GM12873 (cell line): ENCODE measurements around the gene CCL1.

Source experiments
- TF ChIP-seq, protein P1 (sequence below): IDR thresholded peaks from 2 replicates; pipeline ENCODE4 v1.5.1; 2012; ENCODE audit warnings: low read depth, mild to moderate bottlenecking, moderate library complexity, low read length, control low read depth; ENCODE audit not compliant: insufficient read depth; ENCODE audit errors: missing control alignments

CCL1 gene

DNA sequence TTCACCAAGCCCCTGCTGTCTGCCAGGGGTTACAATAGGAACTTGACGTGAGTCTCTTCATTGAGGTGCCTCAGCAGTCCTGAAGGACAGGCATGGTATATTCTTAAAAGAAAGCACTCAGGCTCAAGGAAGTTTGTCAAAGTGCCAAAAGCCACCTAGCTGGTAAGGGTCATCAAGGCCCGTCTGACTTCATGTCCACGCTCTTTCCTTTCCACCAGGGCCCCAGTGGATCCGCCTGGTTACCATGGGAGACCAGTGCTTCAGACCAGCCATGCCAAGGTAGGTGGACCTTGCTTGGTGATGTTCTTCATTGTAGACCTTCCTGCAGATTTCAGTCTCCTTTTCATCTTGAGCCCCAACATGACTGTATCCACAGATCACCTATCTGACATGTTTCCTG, 27.6 kb upstream of the CCL1 start:
- TF ChIP-seq, protein P1, sequence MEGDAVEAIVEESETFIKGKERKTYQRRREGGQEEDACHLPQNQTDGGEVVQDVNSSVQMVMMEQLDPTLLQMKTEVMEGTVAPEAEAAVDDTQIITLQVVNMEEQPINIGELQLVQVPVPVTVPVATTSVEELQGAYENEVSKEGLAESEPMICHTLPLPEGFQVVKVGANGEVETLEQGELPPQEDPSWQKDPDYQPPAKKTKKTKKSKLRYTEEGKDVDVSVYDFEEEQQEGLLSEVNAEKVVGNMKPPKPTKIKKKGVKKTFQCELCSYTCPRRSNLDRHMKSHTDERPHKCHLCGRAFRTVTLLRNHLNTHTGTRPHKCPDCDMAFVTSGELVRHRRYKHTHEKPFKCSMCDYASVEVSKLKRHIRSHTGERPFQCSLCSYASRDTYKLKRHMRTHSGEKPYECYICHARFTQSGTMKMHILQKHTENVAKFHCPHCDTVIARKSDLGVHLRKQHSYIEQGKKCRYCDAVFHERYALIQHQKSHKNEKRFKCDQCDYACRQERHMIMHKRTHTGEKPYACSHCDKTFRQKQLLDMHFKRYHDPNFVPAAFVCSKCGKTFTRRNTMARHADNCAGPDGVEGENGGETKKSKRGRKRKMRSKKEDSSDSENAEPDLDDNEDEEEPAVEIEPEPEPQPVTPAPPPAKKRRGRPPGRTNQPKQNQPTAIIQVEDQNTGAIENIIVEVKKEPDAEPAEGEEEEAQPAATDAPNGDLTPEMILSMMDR = no peak

DNA sequence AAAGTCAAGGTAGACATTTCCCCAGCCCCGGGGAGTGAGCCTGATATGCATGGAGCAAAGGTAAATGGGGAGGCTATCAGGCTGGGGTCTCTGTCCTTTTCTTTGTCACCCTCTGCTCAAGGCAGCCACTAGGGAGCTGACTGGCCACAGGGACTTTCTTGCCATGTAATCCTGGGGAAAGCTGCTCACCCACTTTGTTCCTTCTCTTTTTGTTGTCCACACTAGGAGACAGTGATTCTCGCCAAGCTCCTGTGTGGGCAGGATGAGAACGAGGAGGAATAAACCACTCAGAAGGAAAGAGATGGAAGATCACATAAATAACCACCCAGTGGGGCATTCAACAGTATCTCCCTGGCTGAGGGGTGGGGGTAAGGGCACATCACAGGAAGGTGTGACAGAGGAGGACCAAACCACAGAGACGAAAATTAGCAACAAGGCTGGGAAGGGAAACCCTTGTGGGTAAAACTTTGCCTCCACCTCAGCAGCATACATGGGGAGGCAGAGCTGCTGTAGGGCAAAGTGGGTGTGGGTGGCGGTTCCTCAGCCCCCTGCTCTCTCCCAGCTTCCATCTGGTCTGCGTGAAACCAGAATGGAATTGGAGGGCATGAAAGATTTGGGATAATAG, 26.2 kb upstream of the CCL1 start:
- TF ChIP-seq, protein P1 = no peak

DNA sequence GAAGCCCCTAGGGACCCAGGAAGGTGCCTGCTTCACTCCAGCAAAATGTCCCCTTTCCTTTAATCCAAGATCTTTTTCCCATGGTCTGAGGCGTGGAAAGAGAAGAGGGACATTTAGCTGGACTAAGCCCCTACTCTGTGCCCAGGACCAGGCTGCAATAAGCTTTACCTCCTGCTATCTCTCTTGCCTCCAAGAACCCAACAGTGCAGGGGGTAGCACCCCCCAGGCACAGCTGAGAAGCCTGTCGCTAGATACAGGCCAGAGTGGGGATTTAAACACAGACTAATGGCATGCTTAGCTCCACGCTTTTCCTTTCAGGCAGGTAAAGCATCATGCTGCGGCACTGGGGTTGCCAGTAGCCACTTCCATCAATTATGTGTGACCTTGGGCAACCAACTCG, 24.5 kb upstream of the CCL1 start:
- TF ChIP-seq, protein P1 = no peak

DNA sequence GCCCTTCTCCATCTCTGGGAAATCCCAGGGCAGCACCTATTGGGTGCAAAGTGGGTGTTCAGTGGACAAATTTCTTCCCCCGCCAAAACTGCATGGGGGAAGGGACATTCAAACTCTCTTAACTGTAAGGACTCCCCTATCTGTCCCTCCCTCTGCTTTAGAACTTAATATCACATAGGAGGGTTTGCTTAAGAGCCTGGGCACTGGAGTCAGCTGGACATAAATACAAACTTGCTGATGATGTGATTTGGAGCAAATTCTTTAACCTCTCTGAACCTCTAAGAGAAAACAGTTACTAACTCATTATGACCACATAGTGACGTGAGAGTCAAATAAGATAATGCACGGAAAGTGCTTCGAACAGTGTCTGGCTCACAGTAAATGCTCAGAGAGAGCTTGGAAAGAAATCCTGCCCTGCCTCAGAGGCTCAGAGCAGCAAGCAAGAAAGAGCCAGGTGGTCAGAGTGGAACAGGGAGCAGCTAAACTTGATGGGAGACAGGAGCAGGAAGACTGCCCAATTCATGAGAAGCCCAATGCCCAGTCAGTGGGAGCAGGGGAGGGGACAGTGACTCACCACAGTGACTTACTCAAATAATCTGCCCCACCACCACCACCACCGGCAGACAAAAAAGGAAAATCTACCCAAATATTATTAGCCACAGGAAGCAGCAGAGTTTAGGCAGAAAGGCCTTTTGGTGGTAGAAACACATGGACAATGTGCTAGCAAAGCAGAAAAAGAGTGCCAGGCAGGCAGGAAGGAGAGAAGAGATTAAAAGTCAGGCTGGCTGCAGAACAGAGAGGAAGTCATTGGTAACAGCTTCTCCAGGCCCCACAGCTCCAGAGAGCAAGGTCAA, 23.9 kb upstream of the CCL1 start:
- TF ChIP-seq, protein P1 = no peak

DNA sequence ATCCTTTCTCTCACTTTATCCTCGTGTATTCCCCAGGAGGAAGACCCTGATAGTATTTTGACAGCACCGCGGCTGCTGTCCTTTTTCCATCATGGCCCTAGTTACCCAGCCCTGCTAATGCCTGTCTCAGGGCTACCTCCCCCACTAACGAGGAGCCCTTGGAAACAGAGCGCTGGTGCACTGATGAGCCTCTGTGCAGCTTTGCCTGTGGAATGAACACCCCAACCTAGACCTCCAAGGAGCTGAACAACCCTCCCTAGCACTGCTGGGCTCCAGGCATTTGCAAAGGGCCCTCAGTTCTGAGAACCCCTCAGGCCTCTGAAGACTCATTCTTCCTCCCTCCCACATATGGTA, 23.3 kb upstream of the CCL1 start:
- TF ChIP-seq, protein P1 = no peak

DNA sequence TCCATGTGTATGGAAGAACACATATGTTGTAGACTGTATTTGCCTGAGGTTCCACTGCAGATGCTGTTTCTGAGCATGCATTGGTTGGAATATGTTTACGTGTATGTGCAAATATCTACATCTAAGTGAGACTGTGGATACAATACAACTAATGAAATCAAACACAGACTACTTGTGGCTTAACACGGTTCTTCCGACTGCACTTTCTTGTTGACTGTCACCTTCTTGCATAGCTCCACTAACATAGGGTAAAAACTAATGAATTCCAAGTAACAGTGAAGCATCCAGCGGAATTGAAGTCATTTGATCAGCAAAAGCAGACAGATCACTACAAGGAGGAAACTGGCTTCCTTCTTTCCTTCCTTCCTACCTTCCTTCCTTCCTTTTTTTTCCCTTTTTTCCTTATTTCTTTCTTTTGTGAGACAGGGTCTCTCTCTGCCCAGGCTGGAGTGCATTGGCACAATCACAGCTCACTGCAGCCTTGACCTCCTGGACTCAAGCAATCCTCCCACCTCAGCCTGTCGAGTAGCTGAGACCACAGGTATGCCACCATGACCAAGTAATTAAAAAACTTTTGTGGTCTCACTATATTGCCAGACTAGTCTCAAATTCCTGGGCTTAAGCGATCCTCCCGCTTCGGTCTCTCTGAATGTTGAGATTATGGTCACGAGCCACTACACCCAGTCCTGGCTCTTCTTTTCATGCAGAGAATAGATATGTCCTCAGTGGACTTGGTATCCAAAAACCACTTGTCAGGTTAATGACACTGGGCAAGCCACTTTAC, 22.0 kb upstream of the CCL1 start:
- TF ChIP-seq, protein P1 = no peak

DNA sequence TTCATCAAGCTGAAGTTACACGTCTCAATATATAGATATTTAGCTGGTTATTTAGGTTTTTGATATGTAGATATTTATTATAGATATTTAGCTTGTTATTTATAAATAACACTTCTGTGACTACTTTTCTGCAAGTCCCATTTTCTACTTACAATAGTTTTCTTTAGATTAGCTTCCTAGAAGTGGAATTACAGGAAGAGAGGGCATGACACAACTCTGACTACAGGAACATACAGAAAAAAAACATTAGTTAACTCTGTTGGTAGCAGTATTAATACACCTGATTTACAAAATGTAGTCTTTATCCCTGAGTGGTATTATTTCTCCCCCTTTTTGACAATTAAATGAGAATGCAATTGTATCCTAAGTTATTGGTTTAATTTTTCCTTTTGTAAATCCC, 21.2 kb upstream of the CCL1 start:
- TF ChIP-seq, protein P1 = no peak
